Panc1 (cell line): ENCODE data around the gene FDXACB1.

Experiments used
- CTCF ChIP-seq: fragments of 450-650 bp; IDR thresholded peaks from 2 replicates; pipeline ENCODE4 v1.5.1; 2017; ENCODE audit warnings: mild to moderate bottlenecking
- POLR2AphosphoS5 ChIP-seq: IDR thresholded peaks from 2 replicates; pipeline ENCODE4 v1.6.1; 2012; ENCODE audit warnings: mild to moderate bottlenecking, low read depth, low read length, moderate library complexity
- REST ChIP-seq, 2 experiments: IDR thresholded peaks; 2 replicates each; pipeline ENCODE4 v1.6.1; 2011 to 2012; ENCODE audit warnings: low read depth in 2 of 2, control low read depth in 1 of 2, low read length in 1 of 2, mild to moderate bottlenecking in 1 of 2, moderate library complexity in 1 of 2; ENCODE audit not compliant: insufficient read depth in 1 of 2
- SIN3A ChIP-seq: IDR thresholded peaks from 2 replicates; pipeline ENCODE4 v1.6.1; 2012; ENCODE audit warnings: low read depth, mild to moderate bottlenecking, low read length, moderate library complexity, borderline replicate concordance; ENCODE audit not compliant: insufficient read depth

- TF ChIP-seq REST (IDR thresholded peaks at IDR 0.05; ENCODE audit: insufficient read depth in 1 of 2, low read depth in 2 of 2, low read length in 1 of 2) (no peak), CTCF (no peak), POLR2AphosphoS5 (no peak), SIN3A (no peak)
Measured at GRCh38 chr11:111871693-111872161, 7.2 kb downstream of the FDXACB1 start.
